ENCODE measurements around the gene ENO2. TPM values are rescaled to one million over a fixed set of nuclear protein-coding genes. Genes with fewer than 3 reads are reported as not detected.
"Not testable (repeated sequence)": the region's sequence is repeated elsewhere in the genome, so short reads cannot be mapped to it uniquely, and the experiment has no call there.

The ENO2 gene
- total RNA-seq, 1 experiment from 2014 or later, result 138 TPM

- Histone ChIP-seq H3K4me1 (ENCODE audit: insufficient read depth, low read length, poor library complexity, severe bottlenecking) (peaks cover 22% of the 10 kb centered on the region), H3K27me3 (replicated peaks; ENCODE audit: insufficient read depth, low read depth, low read length, poor library complexity) (no peaks in the 10 kb centered on the region), H3K4me3 (ENCODE audit: low read depth, low read length, poor library complexity, severe bottlenecking) (peak within 1 kb of the TSS; percentile 75), H3K9me3 (ENCODE audit: low read depth, low read length, poor library complexity, severe bottlenecking) (no peaks in the 10 kb centered on the region), H3K27ac (ENCODE audit: low read depth, low read length, poor library complexity, severe bottlenecking) (peak within 1 kb of the TSS; percentile 74), H3K36me3 (ENCODE audit: insufficient read depth, low read length, poor library complexity, severe bottlenecking) (peaks cover 32% of the 10 kb centered on the region)
- DNase-seq (ENCODE audit: low spot score), result peak; percentile 98
- CTCF ChIA-PET, result interaction anchor here (0.6 to 2.3 kb wide), 10 partner anchors 9 to 119 kb away, joined by 3 to 13 read pairs (median 5); partner anchors contain the start of genes CDCA3, ENO2 and USP5
- TF ChIP-seq CTCF (conservative IDR thresholded peaks at IDR 0.05; ENCODE audit: low read depth, low read length) (no peak), EZH2 (IDR thresholded peaks at IDR 0.05; ENCODE audit: borderline replicate concordance, low read depth, low read length, poor library complexity, severe bottlenecking) (no peak)
- POLR2A ChIA-PET (ENCODE audit: low non-redundant PET), result interaction anchor here (0.5 to 0.7 kb wide), 3 partner anchors 184 to 235 kb away, joined by 3 to 10 read pairs (median 3); partner anchors contain the start of gene ZNF384
- intact Hi-C loops (cut with micrococcal nuclease; ENCODE audit: unreplicated experiment), result loop anchor here (2.0 to 5.0 kb wide), 4 partner anchors 17 to 239 kb away; partner anchors contain the start of gene LRRC23
- BruUV-seq (replicated peaks), result no TSS peak
Measured at GRCh38 chr12:6873094-6874014, 41.0 kb upstream of the ENO2 start, which contains the start of gene SPSB2. SPSB2 (minus strand) TSS chr12:6873303; CDS start chr12:6872901, 402 bp downstream.

DNA sequence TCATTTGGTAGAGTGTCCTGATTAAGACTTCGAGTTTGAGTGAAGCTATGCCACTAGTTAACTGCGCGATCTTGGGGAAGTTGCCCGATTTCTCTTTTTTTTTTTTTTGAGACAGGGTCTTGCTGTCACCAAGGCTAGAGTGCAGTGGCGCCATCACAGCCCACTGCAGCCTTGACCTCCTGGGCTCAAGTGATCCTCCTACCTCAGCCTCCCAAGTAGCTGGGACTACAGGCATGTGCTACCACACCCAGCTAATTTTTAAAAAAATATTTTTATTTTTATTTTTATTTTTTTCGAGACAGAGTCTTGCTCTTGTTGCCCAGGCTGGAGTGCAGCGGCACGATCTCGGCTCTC is 40.4 kb upstream of the ENO2 start:
- Histone ChIP-seq H3K27ac (ENCODE audit: low read depth, low read length, poor library complexity, severe bottlenecking) (peak overlapping the region; percentile 74), H3K36me3 (ENCODE audit: insufficient read depth, low read length, poor library complexity, severe bottlenecking) (peaks cover 26% of the 10 kb centered on the region), H3K4me3 (ENCODE audit: low read depth, low read length, poor library complexity, severe bottlenecking) (peak overlapping the region; percentile 75), H3K4me1 (ENCODE audit: insufficient read depth, low read length, poor library complexity, severe bottlenecking) (peaks cover 15% of the 10 kb centered on the region)
- CTCF ChIA-PET, result interaction anchor here (1.2 kb wide), 1 partner anchor 64 kb away, joined by 4 read pairs; no protein-coding TSS in a partner anchor
- intact Hi-C loops (cut with micrococcal nuclease; ENCODE audit: unreplicated experiment), result loop anchor here (5.0 kb wide), 2 partner anchors 63 to 238 kb away; no protein-coding TSS in a partner anchor
- H3K27me3 ChIP-seq (replicated peaks; ENCODE audit: insufficient read depth, low read depth, low read length, poor library complexity); H3K9me3 ChIP-seq (ENCODE audit: low read depth, low read length, poor library complexity, severe bottlenecking); POLR2A ChIA-PET (ENCODE audit: low non-redundant PET); BruUV-seq (replicated peaks); DNase-seq (ENCODE audit: low spot score): not testable (repeated sequence)

GRCh38 chr12:6879824-6880223 is 34.6 kb upstream of the ENO2 start:
- H3K4me3 ChIP-seq (ENCODE audit: low read depth, low read length, poor library complexity, severe bottlenecking); BruUV-seq (replicated peaks); DNase-seq (ENCODE audit: low spot score); POLR2A ChIA-PET (ENCODE audit: low non-redundant PET); H3K36me3 ChIP-seq (ENCODE audit: insufficient read depth, low read length, poor library complexity, severe bottlenecking); H3K4me1 ChIP-seq (ENCODE audit: insufficient read depth, low read length, poor library complexity, severe bottlenecking); H3K27ac ChIP-seq (ENCODE audit: low read depth, low read length, poor library complexity, severe bottlenecking); CTCF ChIA-PET; H3K27me3 ChIP-seq (replicated peaks; ENCODE audit: insufficient read depth, low read depth, low read length, poor library complexity); H3K9me3 ChIP-seq (ENCODE audit: low read depth, low read length, poor library complexity, severe bottlenecking): not testable (repeated sequence)
- intact Hi-C loops (cut with micrococcal nuclease; ENCODE audit: unreplicated experiment), result loop anchor here (5.0 kb wide), 1 partner anchor 852 kb away; no protein-coding TSS in a partner anchor

DNA sequence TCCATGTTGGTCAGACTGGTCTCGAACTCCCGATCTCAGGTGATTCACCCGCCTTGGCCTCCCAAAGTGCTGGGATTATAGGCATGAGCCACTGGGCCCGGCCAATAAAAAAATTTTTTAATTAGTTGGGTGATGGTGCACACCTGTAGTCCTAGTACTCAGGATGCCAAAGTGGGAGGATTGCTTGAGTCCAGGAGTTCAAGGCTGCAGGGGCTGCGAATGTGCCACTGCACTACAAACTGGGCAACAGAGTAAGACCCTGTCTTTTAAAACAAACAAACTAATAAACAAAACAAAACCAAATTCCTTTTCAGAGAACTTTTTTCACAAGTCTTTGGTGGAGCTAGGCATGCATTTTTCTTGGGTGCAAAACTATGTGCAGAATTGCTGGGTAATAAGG is 31.1 kb upstream of the ENO2 start:
- Histone ChIP-seq H3K4me3 (ENCODE audit: low read depth, low read length, poor library complexity, severe bottlenecking) (no peak overlapping the region), H3K27ac (ENCODE audit: low read depth, low read length, poor library complexity, severe bottlenecking) (no peak overlapping the region), H3K27me3 (replicated peaks; ENCODE audit: insufficient read depth, low read depth, low read length, poor library complexity) (no peaks in the 10 kb centered on the region), H3K9me3 (ENCODE audit: low read depth, low read length, poor library complexity, severe bottlenecking) (no peaks in the 10 kb centered on the region), H3K36me3 (ENCODE audit: insufficient read depth, low read length, poor library complexity, severe bottlenecking) (no peaks in the 10 kb centered on the region), H3K4me1 (ENCODE audit: insufficient read depth, low read length, poor library complexity, severe bottlenecking) (no peaks in the 10 kb centered on the region)
- TF ChIP-seq EZH2 (IDR thresholded peaks at IDR 0.05; ENCODE audit: borderline replicate concordance, low read depth, low read length, poor library complexity, severe bottlenecking), result no peak
- TF ChIP-seq CTCF (conservative IDR thresholded peaks at IDR 0.05; ENCODE audit: low read depth, low read length), result no peak
- no TSS peak for BruUV-seq (replicated peaks)
- ChIA-PET POLR2A (ENCODE audit: low non-redundant PET) (no interaction called here), CTCF (interaction anchor here (2.3 kb wide), 1 partner anchor 11 kb away, joined by 10 read pairs; the partner anchor contains the start of gene SPSB2)
- intact Hi-C loops (cut with micrococcal nuclease; ENCODE audit: unreplicated experiment), result loop anchor here (5.0 kb wide), 1 partner anchor 849 kb away; no protein-coding TSS in a partner anchor
- DNase-seq (ENCODE audit: low spot score), result no peak

Measured in A673 (cell line).